Loucy (cell line): Measurements from ENCODE around the gene SLC6A9.

Source experiments
- H2AFZ ChIP-seq: fragments of 200-600 bp; sonication (generic); 2 replicates; pipeline ENCODE4 v1.6.0; 2016; ENCODE audit warnings: antibody characterized with exemption, mild to moderate bottlenecking, low read length, moderate library complexity
- H3F3A ChIP-seq: fragments of 200-600 bp; 2 replicates; pipeline ENCODE4 v1.6.0; 2016; ENCODE audit warnings: antibody characterized with exemption, low read depth, mild to moderate bottlenecking
- H3K27me3 ChIP-seq: fragments of 200-600 bp; sonication (generic); 2 replicates; pipeline ENCODE4 v1.6.1; 2014; ENCODE audit warnings: low read length, mild to moderate bottlenecking; ENCODE audit not compliant: insufficient read depth, poor library complexity, severe bottlenecking
- H3K36me3 ChIP-seq: fragments of 200-600 bp; sonication (generic); 2 replicates; pipeline ENCODE4 v1.6.1; 2016; ENCODE audit warnings: low read length; ENCODE audit not compliant: insufficient read depth
- H3K4me1 ChIP-seq: fragments of 200-600 bp; sonication (generic); 2 replicates; pipeline ENCODE4 v1.5.1; 2014; ENCODE audit warnings: low read length, mild to moderate bottlenecking; ENCODE audit not compliant: insufficient read depth, poor library complexity, severe bottlenecking
- H3K4me2 ChIP-seq: fragments of 200-600 bp; sonication (generic); 2 replicates; pipeline ENCODE4 v1.6.0; 2014; ENCODE audit warnings: antibody characterized with exemption, low read length, low read depth, mild to moderate bottlenecking; ENCODE audit not compliant: poor library complexity, severe bottlenecking
- H3K4me3 ChIP-seq: fragments of 200-600 bp; sonication (generic); 2 replicates; pipeline ENCODE4 v1.5.1; 2014; ENCODE audit warnings: low read length, mild to moderate bottlenecking, mixed read lengths; ENCODE audit not compliant: poor library complexity, severe bottlenecking
- H3K79me2 ChIP-seq: fragments of 200-600 bp; sonication (generic); 2 replicates; pipeline ENCODE4 v1.6.1; 2014; ENCODE audit warnings: low read length; ENCODE audit not compliant: insufficient read depth
- H3K9ac ChIP-seq: fragments of 200-600 bp; sonication (generic); 2 replicates; pipeline ENCODE4 v1.6.0; 2014; ENCODE audit warnings: mild to moderate bottlenecking, low read depth, low read length, moderate library complexity; ENCODE audit not compliant: poor library complexity, severe bottlenecking
- H3K9me2 ChIP-seq: fragments of 200-600 bp; sonication (generic); replicated peaks from 2 replicates; pipeline ENCODE4 v1.6.1; 2016; ENCODE audit warnings: low read depth, low read length, mixed read lengths
- H3K9me3 ChIP-seq: fragments of 200-600 bp; sonication (generic); 2 replicates; pipeline ENCODE4 v1.6.1; 2014; ENCODE audit warnings: mild to moderate bottlenecking, antibody characterized with exemption, low read length, low read depth; ENCODE audit not compliant: insufficient read depth
- H4K20me1 ChIP-seq: fragments of 200-600 bp; sonication (generic); 2 replicates; pipeline ENCODE4 v1.6.0; 2014; ENCODE audit warnings: antibody characterized with exemption, low read length, mild to moderate bottlenecking; ENCODE audit not compliant: insufficient read depth, poor library complexity, severe bottlenecking
- CTCF ChIP-seq: fragments of 200-600 bp; sonication (generic); conservative IDR thresholded peaks from 2 replicates; pipeline ENCODE4 v1.5.1; 2014; ENCODE audit warnings: mild to moderate bottlenecking, antibody characterized with exemption, low read length
- EZH2phosphoT487 ChIP-seq: fragments of 200-600 bp; IDR thresholded peaks from 2 replicates; pipeline ENCODE4 v1.6.1; 2018; ENCODE audit warnings: antibody characterized with exemption, mild to moderate bottlenecking, moderate library complexity, borderline replicate concordance

Gene SLC6A9

GRCh38 chr1:44071461-44071860 is 40.2 kb upstream of the SLC6A9 start:
- Histone ChIP-seq H3K9me2 (no peaks in the 10 kb centered on the region), H3K9ac (no peak overlapping the region), H3F3A (0 out of 2 replicates have a peak, but pooled peaks cover 3% of the 10 kb centered on the region), H3K9me3 (no peaks in the 10 kb centered on the region), H2AFZ (0 out of 2 replicates have a peak overlapping the region, but pooled peaks have one; percentile 15), H3K36me3 (no peaks in the 10 kb centered on the region), H3K4me2 (no peak overlapping the region), H3K27me3 (no peaks in the 10 kb centered on the region), H4K20me1 (no peaks in the 10 kb centered on the region), H3K4me1 (peaks cover 21% of the 10 kb centered on the region), H3K4me3 (no peak overlapping the region), H3K79me2 (no peaks in the 10 kb centered on the region)
- no peak for TF ChIP-seq CTCF

GRCh38 chr1:44068442-44068921 is 37.2 kb upstream of the SLC6A9 start:
- Histone ChIP-seq H4K20me1 (no peaks in the 10 kb centered on the region), H3K4me2 (no peak overlapping the region), H3K4me3 (no peak overlapping the region), H3K27me3 (no peaks in the 10 kb centered on the region), H3K9ac (no peak overlapping the region), H2AFZ (peak overlapping the region; percentile 85), H3K79me2 (no peaks in the 10 kb centered on the region), H3K9me2 (no peaks in the 10 kb centered on the region), H3K36me3 (no peaks in the 10 kb centered on the region), H3F3A (0 out of 2 replicates have a peak, but pooled peaks cover 3% of the 10 kb centered on the region), H3K4me1 (peaks cover 17% of the 10 kb centered on the region), H3K9me3 (no peaks in the 10 kb centered on the region)
- no peak for TF ChIP-seq CTCF
- TF ChIP-seq EZH2phosphoT487, result no peak

- Histone ChIP-seq H3K27me3 (no peaks in the 10 kb centered on the region), H3K79me2 (no peaks in the 10 kb centered on the region), H2AFZ (peak overlapping the region; percentile 85), H4K20me1 (no peaks in the 10 kb centered on the region), H3K9me3 (no peaks in the 10 kb centered on the region), H3K4me1 (peaks cover 17% of the 10 kb centered on the region), H3K9ac (peak overlapping the region; percentile 51), H3K9me2 (no peaks in the 10 kb centered on the region), H3K4me3 (peak overlapping the region; percentile 4), H3F3A (0 out of 2 replicates have a peak, but pooled peaks cover 3% of the 10 kb centered on the region), H3K4me2 (peak overlapping the region; percentile 55), H3K36me3 (no peaks in the 10 kb centered on the region)
- TF ChIP-seq CTCF (no peak), EZH2phosphoT487 (no peak)
Observed at GRCh38 chr1:44067266-44068250, 36.3 kb upstream of the SLC6A9 start.
